Activated CD8-positive, alpha-beta T cell treated with anti-CD3 and anti-CD28 coated beads for 36 hours (primary cell): ENCODE measurements around the gene NCOR1. TPM values are rescaled to one million over a fixed set of nuclear protein-coding genes. Genes with fewer than 3 reads are reported as not detected.
"Not testable (repeated sequence)": the region's sequence is repeated elsewhere in the genome, so short reads cannot be mapped to it uniquely, and the experiment has no call there.

Experiments
- ATAC-seq: fragments of 200-7000 bp; cut with Tn5 transposase; one replicate; pipeline ENCODE4 v1.10.0; 2021; ENCODE audit warnings: mild to moderate bottlenecking, moderate library complexity
- CTCF ChIA-PET: fragments of 350-600 bp; sonication (Branson Sonifier 250); formaldehyde crosslinking; loops from one replicate; lab custom pipeline; 2021; ENCODE audit warnings: antibody characterized with exemption; lab: Charles Lee
- POLR2A ChIA-PET: fragments of 350-600 bp; sonication (Branson Sonifier 250); formaldehyde crosslinking; loops from one replicate; lab custom pipeline; 2021; ENCODE audit warnings: antibody characterized with exemption; lab: Charles Lee
- DNase-seq: peaks from one replicate; pipeline ENCODE4 v3.0.0-alpha.2; 2020
- H3K27ac Mint-ChIP-seq: one replicate; pipeline ENCODE4 v1.8.0; 2021; ENCODE audit warnings: mild to moderate bottlenecking, mixed read lengths
- H3K27me3 Mint-ChIP-seq: one replicate; pipeline ENCODE4 v1.8.0; 2021; ENCODE audit warnings: mixed read lengths
- H3K36me3 Mint-ChIP-seq: one replicate; pipeline ENCODE4 v1.8.0; 2021; ENCODE audit warnings: low read depth, mixed read lengths
- H3K4me1 Mint-ChIP-seq: one replicate; pipeline ENCODE4 v1.8.0; 2021; ENCODE audit warnings: low read depth, mixed read lengths
- H3K4me3 Mint-ChIP-seq: one replicate; pipeline ENCODE4 v1.8.0; 2021; ENCODE audit warnings: mild to moderate bottlenecking, moderate library complexity, mixed read lengths
- H3K9me3 Mint-ChIP-seq: one replicate; pipeline ENCODE4 v1.8.0; 2021; ENCODE audit warnings: mixed read lengths
- intact Hi-C: fragments of 100-400 bp; cut with micrococcal nuclease; formaldehyde crosslinking; loops from one replicate; pipeline ENCODE4 v1.10.0; 2022
- total RNA-seq, 2 experiments: library from RNA; stranded (reverse); gene quantifications; one replicate each; pipeline ENCODE4 v1.2.3, GENCODE V29; 2021
- TF ChIP-seq, protein P1 (sequence below): fragments of 200-600 bp; IDR thresholded peaks from one replicate; pipeline ENCODE4 v1.8.0; 2022; ENCODE audit warnings: antibody characterized with exemption, mild to moderate bottlenecking

Gene NCOR1
- total RNA-seq, 2 experiments from 2014 or later: 123 TPM

DNA sequence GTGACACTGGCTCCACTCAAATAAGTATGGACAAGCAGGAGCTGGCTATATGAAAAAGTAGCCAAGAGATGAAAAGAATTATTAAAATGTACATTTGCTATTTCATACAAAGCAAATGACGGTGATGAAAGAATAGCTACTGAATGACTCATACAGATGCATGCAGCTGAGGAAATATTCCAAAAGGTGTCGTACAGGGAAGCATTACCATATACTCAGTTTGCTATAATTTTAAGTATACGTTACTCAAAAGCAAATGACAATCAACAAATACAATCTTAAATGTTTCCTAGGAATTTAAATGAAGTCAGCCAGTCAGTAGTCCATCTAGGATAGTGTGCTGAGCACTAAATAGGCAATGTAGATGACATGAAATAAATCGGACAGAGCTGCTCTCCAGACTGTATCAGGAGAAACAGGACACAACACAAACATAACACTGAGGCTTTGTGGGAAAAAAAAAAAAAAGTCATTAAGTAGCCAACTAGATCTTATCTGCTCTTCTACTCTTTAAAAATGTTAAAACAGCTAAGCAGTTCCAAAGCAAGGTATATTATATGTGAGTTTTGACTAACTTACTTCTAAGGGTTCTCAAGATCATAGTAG lies 65.0 kb downstream of the NCOR1 start:
- Mint-ChIP-seq H3K9me3 (no peaks in the 10 kb centered on the region), H3K4me3 (no peak overlapping the region), H3K4me1 (no peaks in the 10 kb centered on the region), H3K27ac (no peak overlapping the region), H3K36me3 (peaks cover 43% of the 10 kb centered on the region), H3K27me3 (no peaks in the 10 kb centered on the region)
- intact Hi-C loops: no loop called here
- ATAC-seq: no peak
- ChIA-PET CTCF (interaction anchor here (0.5 to 1.5 kb wide), 3 partner anchors 48 to 92 kb away, joined by 3 to 4 read pairs (median 4); no protein-coding TSS in a partner anchor), POLR2A (no interaction called here)
- no peak for DNase-seq
- TF ChIP-seq, protein P1, sequence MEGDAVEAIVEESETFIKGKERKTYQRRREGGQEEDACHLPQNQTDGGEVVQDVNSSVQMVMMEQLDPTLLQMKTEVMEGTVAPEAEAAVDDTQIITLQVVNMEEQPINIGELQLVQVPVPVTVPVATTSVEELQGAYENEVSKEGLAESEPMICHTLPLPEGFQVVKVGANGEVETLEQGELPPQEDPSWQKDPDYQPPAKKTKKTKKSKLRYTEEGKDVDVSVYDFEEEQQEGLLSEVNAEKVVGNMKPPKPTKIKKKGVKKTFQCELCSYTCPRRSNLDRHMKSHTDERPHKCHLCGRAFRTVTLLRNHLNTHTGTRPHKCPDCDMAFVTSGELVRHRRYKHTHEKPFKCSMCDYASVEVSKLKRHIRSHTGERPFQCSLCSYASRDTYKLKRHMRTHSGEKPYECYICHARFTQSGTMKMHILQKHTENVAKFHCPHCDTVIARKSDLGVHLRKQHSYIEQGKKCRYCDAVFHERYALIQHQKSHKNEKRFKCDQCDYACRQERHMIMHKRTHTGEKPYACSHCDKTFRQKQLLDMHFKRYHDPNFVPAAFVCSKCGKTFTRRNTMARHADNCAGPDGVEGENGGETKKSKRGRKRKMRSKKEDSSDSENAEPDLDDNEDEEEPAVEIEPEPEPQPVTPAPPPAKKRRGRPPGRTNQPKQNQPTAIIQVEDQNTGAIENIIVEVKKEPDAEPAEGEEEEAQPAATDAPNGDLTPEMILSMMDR: no peak

DNA sequence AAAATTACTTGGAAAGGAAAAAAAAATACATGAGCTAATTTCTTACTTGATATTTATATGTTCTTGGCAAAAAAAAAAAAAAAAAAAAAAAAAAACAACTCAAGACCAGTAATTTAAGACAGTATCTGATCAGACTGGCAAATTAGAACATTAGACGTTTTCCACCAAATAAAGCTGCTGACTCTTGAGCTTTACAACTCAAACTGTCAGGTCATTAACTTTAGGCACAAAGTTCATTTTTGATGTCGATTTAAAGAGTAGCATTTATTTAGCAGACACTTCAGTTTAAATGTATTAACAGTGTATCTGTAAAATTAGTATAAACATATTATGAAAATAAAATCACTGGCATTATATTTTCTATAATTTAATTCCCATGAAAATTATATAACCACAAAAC lies 66.7 kb downstream of the NCOR1 start:
- H3K27ac Mint-ChIP-seq: no peak overlapping the region
- intact Hi-C loops: no loop called here
- no peaks in the 10 kb centered on the region for H3K27me3 Mint-ChIP-seq

DNA sequence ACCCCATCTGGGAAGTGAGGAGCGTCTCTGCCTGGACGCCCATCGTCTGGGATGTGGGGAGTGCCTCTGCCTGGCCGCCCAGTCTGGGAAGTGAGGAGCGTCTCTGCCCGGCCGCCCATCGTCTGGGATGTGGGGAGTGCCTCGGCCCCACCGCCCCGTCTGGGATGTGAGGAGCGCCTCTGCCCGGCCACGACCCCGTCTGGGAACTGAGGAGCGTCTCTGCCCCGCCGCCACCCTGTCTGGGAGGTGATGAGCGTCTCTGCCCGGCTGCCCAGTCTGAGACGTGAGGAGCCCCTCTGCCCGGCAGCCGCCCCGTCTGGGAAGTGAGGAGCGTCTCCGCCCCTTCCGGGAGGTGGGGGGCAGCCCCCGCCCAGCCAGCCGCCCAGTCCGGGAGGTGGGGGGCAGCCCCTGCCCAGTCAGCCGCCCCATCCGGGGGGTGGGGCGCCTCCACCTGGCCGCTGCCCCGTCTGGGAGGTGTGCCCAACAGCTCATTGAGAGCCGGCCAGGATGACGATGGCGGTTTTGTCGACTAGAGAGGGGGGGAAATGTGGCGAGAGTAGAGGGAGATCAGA lies 69.9 kb downstream of the NCOR1 start:
- H3K4me3 Mint-ChIP-seq, H3K4me1 Mint-ChIP-seq, intact Hi-C loops, POLR2A ChIA-PET, H3K27me3 Mint-ChIP-seq, H3K9me3 Mint-ChIP-seq, CTCF ChIA-PET, H3K27ac Mint-ChIP-seq, ATAC-seq, DNase-seq: not testable (repeated sequence)
- H3K36me3 Mint-ChIP-seq: peaks cover 30% of the 10 kb centered on the region

More for the DNA sequence above, 66.7 kb downstream of the NCOR1 start:
- CTCF ChIA-PET: no interaction called here
- Mint-ChIP-seq H3K36me3 (peaks cover 38% of the 10 kb centered on the region), H3K4me3 (no peak overlapping the region), H3K9me3 (no peaks in the 10 kb centered on the region), H3K4me1 (no peaks in the 10 kb centered on the region)
- DNase-seq (no peak), ATAC-seq (no peak)
- TF ChIP-seq, protein P1: no peak
- POLR2A ChIA-PET: no interaction called here

DNA sequence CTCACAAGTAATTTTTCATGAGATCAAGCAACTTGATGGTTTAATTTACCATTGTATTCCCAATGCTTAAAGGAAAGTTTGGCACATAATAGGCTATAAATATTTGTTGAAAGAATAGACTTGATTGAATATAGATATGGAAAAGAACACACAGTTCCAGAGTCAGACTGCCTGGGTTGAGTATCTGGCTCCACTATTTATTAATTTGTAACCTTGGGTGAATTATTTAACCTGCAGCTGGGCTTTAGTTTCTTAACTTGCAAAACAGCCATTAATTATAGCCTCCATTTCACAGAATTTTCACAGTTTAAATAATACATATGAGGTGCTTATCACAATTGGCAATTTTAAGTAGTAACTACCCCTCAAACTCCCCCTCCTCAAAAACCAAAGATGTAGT lies 73.6 kb downstream of the NCOR1 start:
- H3K4me1 Mint-ChIP-seq: no peaks in the 10 kb centered on the region

DNA sequence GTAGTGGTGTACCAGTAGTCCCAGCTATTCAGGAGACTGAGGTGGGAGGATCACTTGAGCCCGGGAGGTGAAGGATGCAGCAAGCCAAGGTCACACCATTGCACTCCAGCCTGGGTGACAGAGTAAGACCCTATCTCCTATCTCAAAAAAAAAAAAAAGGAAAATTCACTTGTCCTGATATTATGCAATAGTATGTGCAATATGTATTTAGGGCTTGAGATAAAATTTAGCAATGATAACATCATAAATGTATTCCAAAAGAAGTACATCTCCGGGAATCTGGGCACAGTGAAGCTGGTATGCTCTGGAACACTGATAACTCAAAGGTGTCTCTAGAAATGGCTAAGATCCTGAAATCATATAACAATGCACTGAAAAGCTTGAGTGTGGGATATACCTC lies 74.5 kb downstream of the NCOR1 start:
- Mint-ChIP-seq H3K4me1 (no peaks in the 10 kb centered on the region), H3K27ac (no peak overlapping the region), H3K9me3 (no peaks in the 10 kb centered on the region), H3K27me3 (no peaks in the 10 kb centered on the region), H3K4me3 (no peak overlapping the region), H3K36me3 (peaks cover 23% of the 10 kb centered on the region)
- POLR2A ChIA-PET: no interaction called here
- intact Hi-C loops: no loop called here
- TF ChIP-seq, protein P1: no peak
- CTCF ChIA-PET: no interaction called here
- no peak for DNase-seq
- ATAC-seq: no peak

More for the DNA sequence above, 73.6 kb downstream of the NCOR1 start:
- TF ChIP-seq, protein P1: no peak
- CTCF ChIA-PET: no interaction called here
- ATAC-seq (no peak), DNase-seq (no peak)
- intact Hi-C loops: no loop called here
- Mint-ChIP-seq H3K36me3 (peaks cover 25% of the 10 kb centered on the region), H3K27me3 (no peaks in the 10 kb centered on the region), H3K27ac (no peak overlapping the region), H3K9me3 (no peaks in the 10 kb centered on the region), H3K4me3 (no peak overlapping the region)
- POLR2A ChIA-PET: interaction anchor here (0.6 kb wide), 1 partner anchor 216 kb away, joined by 3 read pairs; no protein-coding TSS in a partner anchor
